Keratinocyte (primary cell): ENCODE results near the gene BDP1.

Experiments used
- CTCF ChIP-seq, 3 experiments: IDR thresholded peaks in 1 of 3; conservative IDR thresholded peaks in 1 of 3; optimal IDR thresholded peaks in 1 of 3; 2 replicates in 2 of 3; 3 replicates in 1 of 3; pipeline versions ENCODE3 to v1.5.1; 2011; ENCODE audit warnings: low read length in 3 of 3, mild to moderate bottlenecking in 3 of 3, moderate library complexity in 2 of 3, control low read depth in 1 of 3, inconsistent platforms in 1 of 3; ENCODE audit not compliant: insufficient read depth in 2 of 3; ENCODE audit errors: extremely low read depth in 1 of 3
- EZH2 ChIP-seq: IDR thresholded peaks from one replicate; pipeline ENCODE4 v1.6.1; 2012; ENCODE audit warnings: inconsistent platforms, mild to moderate bottlenecking, low read length, moderate library complexity

- TF ChIP-seq CTCF (optimal IDR thresholded peaks at IDR 0.05 in 1 of 3, IDR thresholded peaks at IDR 0.05 in 1 of 3, conservative IDR thresholded peaks at IDR 0.05 in 1 of 3; ENCODE audit: extremely low read depth in 1 of 3, insufficient read depth in 2 of 3, low read length in 3 of 3) = no peak
- TF ChIP-seq EZH2 = no peak
Measured at GRCh38 chr5:71533142-71533541, 77.7 kb downstream of the BDP1 start.
